Measurements from ENCODE around the gene PIGV.

Gene PIGV

GRCh38 chr1:26787706-26788514 lies at the start of gene PIGV:
Gene PIGV, plus strand, starts transcription at chr1:26787950. Its CDS starts 2,866 bp downstream, at chr1:26790816.
- peak; percentile 91 for DNase-seq (ENCODE audit: low read depth)
- peak within 1 kb of the TSS; percentile 84 for H3K4me3 ChIP-seq (ENCODE audit: low read depth, low read length)
- TF ChIP-seq, protein P1, sequence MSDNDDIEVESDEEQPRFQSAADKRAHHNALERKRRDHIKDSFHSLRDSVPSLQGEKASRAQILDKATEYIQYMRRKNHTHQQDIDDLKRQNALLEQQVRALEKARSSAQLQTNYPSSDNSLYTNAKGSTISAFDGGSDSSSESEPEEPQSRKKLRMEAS (IDR thresholded peaks at IDR 0.05; ENCODE audit: low read depth, low read length), result peak; percentile 52
- TF ChIP-seq MYC (IDR thresholded peaks at IDR 0.05; ENCODE audit: low read depth, low read length) (peak; percentile 41; the same call in 1 of the 2 replicates), POLR2A (IDR thresholded peaks at IDR 0.05; ENCODE audit: extremely low read depth, insufficient read length) (peak; percentile 82)
- TF ChIP-seq, protein P2, sequence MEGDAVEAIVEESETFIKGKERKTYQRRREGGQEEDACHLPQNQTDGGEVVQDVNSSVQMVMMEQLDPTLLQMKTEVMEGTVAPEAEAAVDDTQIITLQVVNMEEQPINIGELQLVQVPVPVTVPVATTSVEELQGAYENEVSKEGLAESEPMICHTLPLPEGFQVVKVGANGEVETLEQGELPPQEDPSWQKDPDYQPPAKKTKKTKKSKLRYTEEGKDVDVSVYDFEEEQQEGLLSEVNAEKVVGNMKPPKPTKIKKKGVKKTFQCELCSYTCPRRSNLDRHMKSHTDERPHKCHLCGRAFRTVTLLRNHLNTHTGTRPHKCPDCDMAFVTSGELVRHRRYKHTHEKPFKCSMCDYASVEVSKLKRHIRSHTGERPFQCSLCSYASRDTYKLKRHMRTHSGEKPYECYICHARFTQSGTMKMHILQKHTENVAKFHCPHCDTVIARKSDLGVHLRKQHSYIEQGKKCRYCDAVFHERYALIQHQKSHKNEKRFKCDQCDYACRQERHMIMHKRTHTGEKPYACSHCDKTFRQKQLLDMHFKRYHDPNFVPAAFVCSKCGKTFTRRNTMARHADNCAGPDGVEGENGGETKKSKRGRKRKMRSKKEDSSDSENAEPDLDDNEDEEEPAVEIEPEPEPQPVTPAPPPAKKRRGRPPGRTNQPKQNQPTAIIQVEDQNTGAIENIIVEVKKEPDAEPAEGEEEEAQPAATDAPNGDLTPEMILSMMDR (IDR thresholded peaks at IDR 0.05; ENCODE audit: low read depth, low read length), result no peak

DNA sequence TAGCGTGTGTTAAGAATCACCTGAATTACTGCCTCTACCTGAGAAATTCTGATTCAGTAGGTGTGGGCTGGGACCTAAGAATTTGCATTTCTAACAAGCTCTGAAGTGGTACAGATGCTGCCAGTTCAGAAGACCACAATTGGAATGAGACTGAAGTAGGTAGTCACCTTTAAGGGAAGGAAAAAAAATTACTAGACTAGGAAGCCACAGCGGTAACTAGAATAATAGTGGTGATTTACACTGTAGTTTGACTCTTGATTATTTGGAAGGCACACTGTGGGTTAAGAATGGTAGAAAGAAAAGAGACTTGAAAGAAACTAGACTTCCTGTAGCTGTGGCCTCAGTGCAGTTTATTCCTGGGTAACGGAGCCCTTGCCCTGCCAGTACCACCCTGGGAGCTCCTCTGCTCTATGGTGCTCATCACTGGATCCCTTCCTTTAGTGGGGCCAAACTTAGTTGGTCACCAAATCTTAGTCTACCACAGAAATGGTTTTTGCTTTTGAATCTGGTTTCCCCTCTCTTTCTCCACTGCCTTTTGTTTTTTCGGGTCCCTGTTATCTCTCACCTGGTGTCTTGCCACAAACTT lies 48.3 kb upstream of the PIGV start:
- DNase-seq (ENCODE audit: low read depth), result no peak
- TF ChIP-seq POLR2A (IDR thresholded peaks at IDR 0.05; ENCODE audit: extremely low read depth, insufficient read length), result no peak
- TF ChIP-seq, protein P1 (IDR thresholded peaks at IDR 0.05; ENCODE audit: low read depth, low read length), result no peak
- TF ChIP-seq MYC (IDR thresholded peaks at IDR 0.05; ENCODE audit: low read depth, low read length), result no peak
- TF ChIP-seq, protein P2 (IDR thresholded peaks at IDR 0.05; ENCODE audit: low read depth, low read length), result no peak
- no peak overlapping the region for H3K4me3 ChIP-seq (ENCODE audit: low read depth, low read length)

- no peak overlapping the region for H3K4me3 ChIP-seq (ENCODE audit: low read depth, low read length)
- DNase-seq (ENCODE audit: low read depth), result no peak
- TF ChIP-seq MYC (IDR thresholded peaks at IDR 0.05; ENCODE audit: low read depth, low read length), result no peak
- TF ChIP-seq, protein P1 (IDR thresholded peaks at IDR 0.05; ENCODE audit: low read depth, low read length), result no peak
- TF ChIP-seq POLR2A (IDR thresholded peaks at IDR 0.05; ENCODE audit: extremely low read depth, insufficient read length), result no peak
- TF ChIP-seq, protein P2 (IDR thresholded peaks at IDR 0.05; ENCODE audit: low read depth, low read length), result no peak
Observed at GRCh38 chr1:26740023-26740634, 47.6 kb upstream of the PIGV start.

DNA sequence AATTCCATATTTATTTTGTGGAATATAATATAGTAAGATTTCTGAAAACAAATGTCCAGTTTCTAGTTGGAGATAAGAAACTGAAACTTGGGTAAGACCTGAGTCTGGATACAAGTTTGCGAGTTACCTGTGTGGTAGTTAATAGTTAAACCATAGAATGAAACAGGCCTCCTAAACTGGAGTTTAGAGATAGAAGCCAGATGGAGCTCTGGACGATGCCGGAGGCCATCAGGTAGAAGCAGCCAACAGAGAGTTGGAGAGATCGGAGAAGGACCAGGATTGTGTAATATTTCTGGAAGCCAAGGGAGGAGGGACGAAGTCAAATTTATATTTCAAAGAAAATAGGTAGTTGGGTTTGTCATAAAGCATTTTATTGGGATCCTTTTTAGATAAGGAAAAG lies 46.8 kb upstream of the PIGV start:
- H3K4me3 ChIP-seq (ENCODE audit: low read depth, low read length), result no peak overlapping the region
- DNase-seq (ENCODE audit: low read depth), result no peak
- no peak for TF ChIP-seq POLR2A (IDR thresholded peaks at IDR 0.05; ENCODE audit: extremely low read depth, insufficient read length)
- TF ChIP-seq, protein P1 (IDR thresholded peaks at IDR 0.05; ENCODE audit: low read depth, low read length), result no peak
- no peak for TF ChIP-seq MYC (IDR thresholded peaks at IDR 0.05; ENCODE audit: low read depth, low read length)
- TF ChIP-seq, protein P2 (IDR thresholded peaks at IDR 0.05; ENCODE audit: low read depth, low read length), result no peak

GRCh38 chr1:26743426-26744059 lies 44.2 kb upstream of the PIGV start:
- no peak for DNase-seq (ENCODE audit: low read depth)
- H3K4me3 ChIP-seq (ENCODE audit: low read depth, low read length), result no peak overlapping the region
- no peak for TF ChIP-seq POLR2A (IDR thresholded peaks at IDR 0.05; ENCODE audit: extremely low read depth, insufficient read length)
- no peak for TF ChIP-seq MYC (IDR thresholded peaks at IDR 0.05; ENCODE audit: low read depth, low read length)
- TF ChIP-seq, protein P2 (IDR thresholded peaks at IDR 0.05; ENCODE audit: low read depth, low read length), result no peak
- TF ChIP-seq, protein P1 (IDR thresholded peaks at IDR 0.05; ENCODE audit: low read depth, low read length), result no peak
